Keratinocyte (primary cell): ENCODE results near the gene FSIP1. TPM values are rescaled to one million over a fixed set of nuclear protein-coding genes. Genes with fewer than 3 reads are reported as not detected.

Experiments
- DNase-seq: peaks from one replicate; pipeline ENCODE4 v3.0.0-alpha.2; 2011; ENCODE audit warnings: low read depth, missing footprints, low spot score
- FAIRE-seq: peaks from 2 replicates; lab custom pipeline; 2011; peaks lifted over from hg19 to GRCh38; lab: Jason Lieb, UNC
- H2AFZ ChIP-seq: 2 replicates; pipeline ENCODE4 v1.6.0; 2012; ENCODE audit warnings: low read length, control low read depth, inconsistent platforms; ENCODE audit not compliant: control insufficient read depth
- H3K27ac ChIP-seq: 2 replicates; pipeline ENCODE4 v1.5.1; 2011; ENCODE audit warnings: low read length; ENCODE audit not compliant: control insufficient read depth, insufficient read depth
- H3K27me3 ChIP-seq: 3 replicates; pipeline ENCODE4 v1.6.0; 2011; ENCODE audit warnings: low read length; ENCODE audit not compliant: control insufficient read depth, insufficient read depth; ENCODE audit errors: extremely low read depth
- H3K36me3 ChIP-seq, 2 experiments: 2 replicates in 1 of 2; 3 replicates in 1 of 2; pipeline ENCODE4 v1.5.1; 2011; ENCODE audit warnings: low read length in 2 of 2, mild to moderate bottlenecking in 1 of 2; ENCODE audit not compliant: control insufficient read depth in 2 of 2, insufficient read depth in 2 of 2; ENCODE audit errors: extremely low read depth in 1 of 2
- H3K4me1 ChIP-seq: 3 replicates; pipeline ENCODE4 v1.5.1; 2011; ENCODE audit warnings: low read length; ENCODE audit not compliant: control insufficient read depth, insufficient read depth; ENCODE audit errors: extremely low read depth
- H3K4me2 ChIP-seq: 3 replicates; pipeline ENCODE4 v1.6.0; 2011; ENCODE audit warnings: low read depth, low read length; ENCODE audit not compliant: control insufficient read depth, insufficient read depth; ENCODE audit errors: extremely low read depth
- H3K4me3 ChIP-seq, 3 experiments: fragments of 200-600 bp in 1 of 3; sonication (generic) in 1 of 3; 2 replicates in 2 of 3; 3 replicates in 1 of 3; pipeline ENCODE4 v1.5.1; 2011 to 2016; ENCODE audit warnings: low read length in 3 of 3, mild to moderate bottlenecking in 3 of 3, control low read depth in 2 of 3, inconsistent platforms in 1 of 3, low read depth in 1 of 3, mixed read lengths in 1 of 3, mixed run types in 1 of 3, moderate library complexity in 1 of 3; ENCODE audit not compliant: control insufficient read depth in 2 of 3, insufficient read depth in 2 of 3; ENCODE audit errors: extremely low read depth in 1 of 3
- H3K79me2 ChIP-seq: 2 replicates; pipeline ENCODE4 v1.6.0; 2012; ENCODE audit warnings: low read length; ENCODE audit not compliant: control insufficient read depth, insufficient read depth
- H3K9ac ChIP-seq: 3 replicates; pipeline ENCODE4 v1.6.0; 2011; ENCODE audit warnings: low read length; ENCODE audit not compliant: control insufficient read depth, insufficient read depth; ENCODE audit errors: extremely low read depth
- H3K9me1 ChIP-seq: 3 replicates; pipeline ENCODE4 v1.6.0; 2011; ENCODE audit warnings: low read length; ENCODE audit not compliant: control insufficient read depth, insufficient read depth; ENCODE audit errors: extremely low read depth
- H3K9me3 ChIP-seq: 2 replicates; pipeline ENCODE4 v1.5.1; 2012; ENCODE audit warnings: low read depth, low read length; ENCODE audit not compliant: control insufficient read depth
- H4K20me1 ChIP-seq: 3 replicates; pipeline ENCODE4 v1.6.0; 2011; ENCODE audit warnings: low read length; ENCODE audit not compliant: control insufficient read depth, insufficient read depth; ENCODE audit errors: extremely low read depth
- CTCF ChIP-seq, 3 experiments: IDR thresholded peaks in 1 of 3; conservative IDR thresholded peaks in 1 of 3; optimal IDR thresholded peaks in 1 of 3; 2 replicates in 2 of 3; 3 replicates in 1 of 3; pipeline versions ENCODE3 to v1.5.1; 2011; ENCODE audit warnings: low read length in 3 of 3, mild to moderate bottlenecking in 3 of 3, moderate library complexity in 2 of 3, control low read depth in 1 of 3, inconsistent platforms in 1 of 3; ENCODE audit not compliant: insufficient read depth in 2 of 3; ENCODE audit errors: extremely low read depth in 1 of 3
- EZH2 ChIP-seq: IDR thresholded peaks from one replicate; pipeline ENCODE4 v1.6.1; 2012; ENCODE audit warnings: inconsistent platforms, mild to moderate bottlenecking, low read length, moderate library complexity
- dilution Hi-C: fragments of 300-500 bp; cut with MboI; formaldehyde crosslinking; loops from one replicate; pipeline ENCODE4 v1.7.0; 2020; ENCODE audit warnings: low sequenced_read_pairs; ENCODE audit not compliant: extremely low pct_ligation_motif_present
- polyA plus RNA-seq, 5 experiments: library from polyadenylated mRNA; depleted of rRNA in 3 of 5; stranded (reverse) in 3 of 5; stranded (forward) in 1 of 5; unstranded in 1 of 5; fragments of >200 nt; gene quantifications; 1 replicate in 1 of 5; 2 replicates in 3 of 5; 3 replicates in 1 of 5; pipeline versions ENCODE4 v1.2.1 to v1.2.3, GENCODE V29; 2011 to 2012; ENCODE audit warnings: missing spikeins in 2 of 5, low read depth in 1 of 5, low replicate concordance in 1 of 5

Gene FSIP1
- polyA plus RNA-seq, 1 donor (not counting 4 experiments of a cell fraction or from before 2014, with no cell fraction given) = 1.5 TPM

DNA sequence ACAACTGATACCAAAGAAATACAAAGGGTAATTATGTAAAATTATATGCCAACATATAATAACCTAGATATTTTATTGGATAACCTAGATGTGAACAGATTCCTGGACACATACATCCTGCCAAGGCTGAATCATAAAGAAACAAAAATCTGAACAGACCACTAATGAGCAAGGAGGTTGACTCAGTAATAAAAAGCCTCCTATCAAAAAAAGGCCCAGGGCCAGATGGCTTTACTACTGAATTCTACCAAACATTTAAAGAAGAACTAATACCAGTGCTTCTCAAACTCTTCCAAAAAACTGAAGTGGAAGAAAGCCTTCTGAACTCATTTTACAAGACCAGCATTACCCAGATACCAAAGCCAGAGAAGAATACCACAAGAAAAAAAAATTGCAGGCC, 169.4 kb downstream of the FSIP1 start:
- TF ChIP-seq CTCF (optimal IDR thresholded peaks at IDR 0.05 in 1 of 3, IDR thresholded peaks at IDR 0.05 in 1 of 3, conservative IDR thresholded peaks at IDR 0.05 in 1 of 3; ENCODE audit: extremely low read depth in 1 of 3, insufficient read depth in 2 of 3, low read length in 3 of 3) (no peak), EZH2 (no peak)
- Histone ChIP-seq H3K4me1 (peaks cover 22% of the 10 kb centered on the region), H3K9me1 (no peaks in the 10 kb centered on the region), H3K9me3 (no peaks in the 10 kb centered on the region), H2AFZ (no peak overlapping the region), H3K79me2 (no peaks in the 10 kb centered on the region), H3K27ac (no peak overlapping the region), H3K4me2 (no peak overlapping the region), H4K20me1 (no peaks in the 10 kb centered on the region), H3K27me3 (no peaks in the 10 kb centered on the region), H3K9ac (no peak overlapping the region), H3K36me3 (no peaks in the 10 kb centered on the region), H3K4me3 (no peak overlapping the region)
- dilution Hi-C loops = no loop called here
- peak; percentile 48 for FAIRE-seq
- DNase-seq = no peak

- H3K27me3 ChIP-seq = no peaks in the 10 kb centered on the region
- H3K4me1 ChIP-seq = no peaks in the 10 kb centered on the region
- DNase-seq (no peak), FAIRE-seq (no peak)
- no peak overlapping the region for H3K4me2 ChIP-seq
- no peaks in the 10 kb centered on the region for H3K9me1 ChIP-seq
- H3K27ac ChIP-seq = no peak overlapping the region
- H3K4me3 ChIP-seq = no peak overlapping the region
- no peaks in the 10 kb centered on the region for H4K20me1 ChIP-seq
- dilution Hi-C loops = no loop called here
- H3K79me2 ChIP-seq = no peaks in the 10 kb centered on the region
- H3K9me3 ChIP-seq = no peaks in the 10 kb centered on the region
- no peak overlapping the region for H2AFZ ChIP-seq
- TF ChIP-seq EZH2 = no peak
- TF ChIP-seq CTCF (optimal IDR thresholded peaks at IDR 0.05 in 1 of 3, IDR thresholded peaks at IDR 0.05 in 1 of 3, conservative IDR thresholded peaks at IDR 0.05 in 1 of 3; ENCODE audit: extremely low read depth in 1 of 3, insufficient read depth in 2 of 3, low read length in 3 of 3) = no peak
- no peaks in the 10 kb centered on the region for H3K36me3 ChIP-seq
- H3K9ac ChIP-seq = no peak overlapping the region
Measured at GRCh38 chr15:39610665-39611064, 172.0 kb downstream of the FSIP1 start.
